ENCODE measurements around the gene VWDE.

- peak; percentile 87 for TF ChIP-seq CTCF (IDR thresholded peaks at IDR 0.05; ENCODE audit: low read length)
- no peak for TF ChIP-seq EZH2phosphoT487 (IDR thresholded peaks at IDR 0.05; ENCODE audit: low read length)
- TF ChIP-seq EZH2 (optimal IDR thresholded peaks at IDR 0.05; ENCODE audit: low read depth, low read length): no peak
Measured at GRCh38 chr7:12389089-12389700, 14.5 kb downstream of the VWDE start.
